ENCODE results near the gene TASOR2.

DNA sequence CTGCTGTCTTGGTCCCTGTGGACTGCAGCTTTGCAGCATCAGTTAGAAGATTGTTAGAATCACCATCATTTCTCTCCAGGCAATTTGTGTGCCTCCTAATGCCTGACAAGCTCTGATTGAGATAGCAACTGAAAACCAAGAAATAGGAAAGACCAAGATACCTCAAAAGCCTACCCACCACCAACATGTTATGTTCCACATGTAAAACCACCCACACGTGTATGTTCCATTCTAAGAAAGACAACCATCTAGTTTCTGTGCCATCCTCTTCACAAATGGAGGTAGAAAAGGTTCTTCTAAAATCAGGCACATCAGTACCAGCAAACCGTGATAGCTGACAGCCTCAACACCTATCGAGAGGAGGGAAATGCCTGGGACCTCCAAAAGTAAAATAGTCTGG, 46.9 kb downstream of the TASOR2 start:
- TF ChIP-seq, protein P1, sequence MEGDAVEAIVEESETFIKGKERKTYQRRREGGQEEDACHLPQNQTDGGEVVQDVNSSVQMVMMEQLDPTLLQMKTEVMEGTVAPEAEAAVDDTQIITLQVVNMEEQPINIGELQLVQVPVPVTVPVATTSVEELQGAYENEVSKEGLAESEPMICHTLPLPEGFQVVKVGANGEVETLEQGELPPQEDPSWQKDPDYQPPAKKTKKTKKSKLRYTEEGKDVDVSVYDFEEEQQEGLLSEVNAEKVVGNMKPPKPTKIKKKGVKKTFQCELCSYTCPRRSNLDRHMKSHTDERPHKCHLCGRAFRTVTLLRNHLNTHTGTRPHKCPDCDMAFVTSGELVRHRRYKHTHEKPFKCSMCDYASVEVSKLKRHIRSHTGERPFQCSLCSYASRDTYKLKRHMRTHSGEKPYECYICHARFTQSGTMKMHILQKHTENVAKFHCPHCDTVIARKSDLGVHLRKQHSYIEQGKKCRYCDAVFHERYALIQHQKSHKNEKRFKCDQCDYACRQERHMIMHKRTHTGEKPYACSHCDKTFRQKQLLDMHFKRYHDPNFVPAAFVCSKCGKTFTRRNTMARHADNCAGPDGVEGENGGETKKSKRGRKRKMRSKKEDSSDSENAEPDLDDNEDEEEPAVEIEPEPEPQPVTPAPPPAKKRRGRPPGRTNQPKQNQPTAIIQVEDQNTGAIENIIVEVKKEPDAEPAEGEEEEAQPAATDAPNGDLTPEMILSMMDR (IDR thresholded peaks at IDR 0.05) = no peak
- no peak for TF ChIP-seq EZH2 (IDR thresholded peaks at IDR 0.05; ENCODE audit: borderline replicate concordance, insufficient read depth, low read depth, low read length, poor library complexity, severe bottlenecking)

Measured in B cell (primary cell).